ENCODE results near the gene TPSG1. TPM values are rescaled to one million over a fixed set of nuclear protein-coding genes. Genes with fewer than 3 reads are reported as not detected.

TPSG1 gene
- total RNA-seq, 1 donor from 2014 or later = not detected

DNA sequence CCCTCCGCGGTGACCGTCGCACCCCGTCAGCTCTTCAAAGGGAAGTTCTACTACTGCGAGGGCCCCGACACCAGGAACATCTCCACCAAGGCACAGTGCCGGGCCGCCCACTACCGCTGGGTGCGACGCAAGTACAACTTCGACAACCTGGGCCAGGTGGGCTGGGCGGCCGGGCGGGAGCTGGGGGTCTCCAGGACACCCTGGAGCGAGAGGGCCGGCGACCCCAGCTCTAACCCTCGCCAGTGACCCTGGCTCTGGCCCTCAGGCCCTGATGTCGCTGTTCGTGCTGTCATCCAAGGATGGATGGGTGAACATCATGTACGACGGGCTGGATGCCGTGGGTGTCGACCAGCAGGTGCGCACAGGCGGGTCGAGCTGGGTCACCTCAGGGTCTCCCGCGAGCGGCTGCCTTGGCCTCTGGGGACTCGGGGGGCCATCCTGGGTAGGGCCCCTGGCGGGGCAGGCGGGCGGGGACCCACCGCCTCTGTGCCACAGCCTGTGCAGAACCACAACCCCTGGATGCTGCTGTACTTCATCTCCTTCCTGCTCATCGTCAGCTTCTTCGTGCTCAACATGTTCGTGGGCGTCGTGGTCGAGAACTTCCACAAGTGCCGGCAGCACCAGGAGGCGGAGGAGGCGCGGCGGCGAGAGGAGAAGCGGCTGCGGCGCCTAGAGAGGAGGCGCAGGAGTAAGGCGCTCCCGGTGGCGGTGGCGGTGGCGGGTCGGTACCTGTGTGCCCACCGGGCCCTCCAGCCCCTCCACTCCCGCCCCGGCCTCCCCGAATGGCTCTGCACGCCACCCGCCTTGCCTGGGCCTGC is 13.4 kb downstream of the TPSG1 start:
- TF ChIP-seq EZH2 (IDR thresholded peaks at IDR 0.05) (no peak), EZH2phosphoT487 (IDR thresholded peaks at IDR 0.05) (no peak)
- TF ChIP-seq, protein P1, sequence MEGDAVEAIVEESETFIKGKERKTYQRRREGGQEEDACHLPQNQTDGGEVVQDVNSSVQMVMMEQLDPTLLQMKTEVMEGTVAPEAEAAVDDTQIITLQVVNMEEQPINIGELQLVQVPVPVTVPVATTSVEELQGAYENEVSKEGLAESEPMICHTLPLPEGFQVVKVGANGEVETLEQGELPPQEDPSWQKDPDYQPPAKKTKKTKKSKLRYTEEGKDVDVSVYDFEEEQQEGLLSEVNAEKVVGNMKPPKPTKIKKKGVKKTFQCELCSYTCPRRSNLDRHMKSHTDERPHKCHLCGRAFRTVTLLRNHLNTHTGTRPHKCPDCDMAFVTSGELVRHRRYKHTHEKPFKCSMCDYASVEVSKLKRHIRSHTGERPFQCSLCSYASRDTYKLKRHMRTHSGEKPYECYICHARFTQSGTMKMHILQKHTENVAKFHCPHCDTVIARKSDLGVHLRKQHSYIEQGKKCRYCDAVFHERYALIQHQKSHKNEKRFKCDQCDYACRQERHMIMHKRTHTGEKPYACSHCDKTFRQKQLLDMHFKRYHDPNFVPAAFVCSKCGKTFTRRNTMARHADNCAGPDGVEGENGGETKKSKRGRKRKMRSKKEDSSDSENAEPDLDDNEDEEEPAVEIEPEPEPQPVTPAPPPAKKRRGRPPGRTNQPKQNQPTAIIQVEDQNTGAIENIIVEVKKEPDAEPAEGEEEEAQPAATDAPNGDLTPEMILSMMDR (IDR thresholded peaks at IDR 0.05) = no peak
- Histone ChIP-seq H3K4me3 (no peak overlapping the region), H3K36me3 (no peaks in the 10 kb centered on the region), H3K4me1 (no peaks in the 10 kb centered on the region), H3F3A (ENCODE audit: low read depth) (no peaks in the 10 kb centered on the region), H2AFZ (replicated peaks) (no peak overlapping the region), H3K27me3 (no peaks in the 10 kb centered on the region), H3K9ac (no peak overlapping the region), H3K4me2 (no peak overlapping the region), H3K27ac (no peak overlapping the region), H3K79me2 (ENCODE audit: low read depth) (no peaks in the 10 kb centered on the region), H3K9me3 (ENCODE audit: low read depth) (no peaks in the 10 kb centered on the region), H4K20me1 (ENCODE audit: low read depth) (no peaks in the 10 kb centered on the region)
- H3K27ac Mint-ChIP-seq = no peak overlapping the region
- H3K9me3 Mint-ChIP-seq = no peaks in the 10 kb centered on the region
- no peaks in the 10 kb centered on the region for H3K27me3 Mint-ChIP-seq (ENCODE audit: insufficient read depth, low read depth)
- DNase-seq (ENCODE audit: low spot score) = no peak
- no peaks in the 10 kb centered on the region for H3K36me3 Mint-ChIP-seq
- no peak overlapping the region for H3K4me3 Mint-ChIP-seq
- H3K4me1 Mint-ChIP-seq = no peaks in the 10 kb centered on the region

DNA sequence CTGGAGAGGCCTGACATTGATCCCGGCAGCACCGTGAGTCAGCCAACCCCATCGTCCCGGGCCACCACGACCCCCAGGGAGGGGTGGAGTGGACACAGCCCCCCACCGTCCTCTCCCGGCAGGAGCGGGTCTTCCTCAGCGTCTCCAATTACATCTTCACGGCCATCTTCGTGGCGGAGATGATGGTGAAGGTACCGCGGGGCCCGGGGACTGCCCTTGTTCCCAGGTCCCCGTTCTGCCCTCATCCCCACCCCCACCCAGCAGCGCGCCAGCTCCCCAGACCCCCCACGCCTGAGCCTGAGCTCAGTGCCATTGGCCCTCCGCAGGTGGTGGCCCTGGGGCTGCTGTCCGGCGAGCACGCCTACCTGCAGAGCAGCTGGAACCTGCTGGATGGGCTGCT is 14.6 kb downstream of the TPSG1 start:
- no peak overlapping the region for H2AFZ ChIP-seq (replicated peaks)
- H3K79me2 ChIP-seq (ENCODE audit: low read depth) = no peaks in the 10 kb centered on the region
- TF ChIP-seq, protein P1 (IDR thresholded peaks at IDR 0.05) = no peak
- TF ChIP-seq EZH2 (IDR thresholded peaks at IDR 0.05) (no peak), EZH2phosphoT487 (IDR thresholded peaks at IDR 0.05) (no peak)
- Mint-ChIP-seq H3K9me3 (no peaks in the 10 kb centered on the region), H3K4me3 (no peak overlapping the region), H3K27me3 (ENCODE audit: insufficient read depth, low read depth) (no peaks in the 10 kb centered on the region), H3K4me1 (no peaks in the 10 kb centered on the region), H3K27ac (no peak overlapping the region), H3K36me3 (no peaks in the 10 kb centered on the region)
- no peak overlapping the region for H3K9ac ChIP-seq
- peaks cover 4% of the 10 kb centered on the region for H4K20me1 ChIP-seq (ENCODE audit: low read depth)
- no peak overlapping the region for H3K4me3 ChIP-seq
- no peaks in the 10 kb centered on the region for H3K9me3 ChIP-seq (ENCODE audit: low read depth)
- no peaks in the 10 kb centered on the region for H3K36me3 ChIP-seq
- H3K27ac ChIP-seq = no peak overlapping the region
- H3F3A ChIP-seq (ENCODE audit: low read depth) = no peaks in the 10 kb centered on the region
- H3K4me1 ChIP-seq = no peaks in the 10 kb centered on the region
- H3K27me3 ChIP-seq = no peaks in the 10 kb centered on the region
- no peak for DNase-seq (ENCODE audit: low spot score)
- no peak overlapping the region for H3K4me2 ChIP-seq

DNA sequence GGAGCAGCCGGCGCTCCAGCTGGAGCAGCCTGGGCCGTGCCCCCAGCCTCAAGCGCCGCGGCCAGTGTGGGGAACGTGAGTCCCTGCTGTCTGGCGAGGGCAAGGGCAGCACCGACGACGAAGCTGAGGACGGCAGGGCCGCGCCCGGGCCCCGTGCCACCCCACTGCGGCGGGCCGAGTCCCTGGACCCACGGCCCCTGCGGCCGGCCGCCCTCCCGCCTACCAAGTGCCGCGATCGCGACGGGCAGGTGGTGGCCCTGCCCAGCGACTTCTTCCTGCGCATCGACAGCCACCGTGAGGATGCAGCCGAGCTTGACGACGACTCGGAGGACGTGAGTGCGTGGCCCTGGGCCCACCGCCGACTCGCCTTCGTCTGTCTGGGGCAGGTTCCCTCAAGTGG is 16.0 kb downstream of the TPSG1 start:
- Histone ChIP-seq H3K4me3 (no peak overlapping the region), H4K20me1 (ENCODE audit: low read depth) (peaks cover 4% of the 10 kb centered on the region), H3K27me3 (no peaks in the 10 kb centered on the region), H2AFZ (replicated peaks) (no peak overlapping the region), H3K4me1 (no peaks in the 10 kb centered on the region), H3K36me3 (no peaks in the 10 kb centered on the region), H3F3A (ENCODE audit: low read depth) (no peaks in the 10 kb centered on the region), H3K9ac (no peak overlapping the region), H3K9me3 (ENCODE audit: low read depth) (no peaks in the 10 kb centered on the region), H3K79me2 (ENCODE audit: low read depth) (no peaks in the 10 kb centered on the region), H3K4me2 (no peak overlapping the region), H3K27ac (no peak overlapping the region)
- DNase-seq (ENCODE audit: low spot score) = no peak
- Mint-ChIP-seq H3K36me3 (no peaks in the 10 kb centered on the region), H3K27me3 (ENCODE audit: insufficient read depth, low read depth) (no peaks in the 10 kb centered on the region), H3K4me3 (no peak overlapping the region), H3K27ac (no peak overlapping the region), H3K9me3 (no peaks in the 10 kb centered on the region), H3K4me1 (no peaks in the 10 kb centered on the region)
- TF ChIP-seq EZH2phosphoT487 (IDR thresholded peaks at IDR 0.05) = no peak
- TF ChIP-seq, protein P1 (IDR thresholded peaks at IDR 0.05) = no peak
- no peak for TF ChIP-seq EZH2 (IDR thresholded peaks at IDR 0.05)

Measured in neural progenitor cell (in vitro differentiated cells).